ENCODE measurements around the gene CNGA1. TPM values are rescaled to one million over a fixed set of nuclear protein-coding genes. Genes with fewer than 3 reads are reported as not detected.
"Not testable (repeated sequence)": the region's sequence is repeated elsewhere in the genome, so short reads cannot be mapped to it uniquely, and the experiment has no call there.

The CNGA1 gene
- total and polyA plus RNA-seq, 3 donors from 2014 or later = 0.28 to 1.7 (median 0.47) TPM

DNA sequence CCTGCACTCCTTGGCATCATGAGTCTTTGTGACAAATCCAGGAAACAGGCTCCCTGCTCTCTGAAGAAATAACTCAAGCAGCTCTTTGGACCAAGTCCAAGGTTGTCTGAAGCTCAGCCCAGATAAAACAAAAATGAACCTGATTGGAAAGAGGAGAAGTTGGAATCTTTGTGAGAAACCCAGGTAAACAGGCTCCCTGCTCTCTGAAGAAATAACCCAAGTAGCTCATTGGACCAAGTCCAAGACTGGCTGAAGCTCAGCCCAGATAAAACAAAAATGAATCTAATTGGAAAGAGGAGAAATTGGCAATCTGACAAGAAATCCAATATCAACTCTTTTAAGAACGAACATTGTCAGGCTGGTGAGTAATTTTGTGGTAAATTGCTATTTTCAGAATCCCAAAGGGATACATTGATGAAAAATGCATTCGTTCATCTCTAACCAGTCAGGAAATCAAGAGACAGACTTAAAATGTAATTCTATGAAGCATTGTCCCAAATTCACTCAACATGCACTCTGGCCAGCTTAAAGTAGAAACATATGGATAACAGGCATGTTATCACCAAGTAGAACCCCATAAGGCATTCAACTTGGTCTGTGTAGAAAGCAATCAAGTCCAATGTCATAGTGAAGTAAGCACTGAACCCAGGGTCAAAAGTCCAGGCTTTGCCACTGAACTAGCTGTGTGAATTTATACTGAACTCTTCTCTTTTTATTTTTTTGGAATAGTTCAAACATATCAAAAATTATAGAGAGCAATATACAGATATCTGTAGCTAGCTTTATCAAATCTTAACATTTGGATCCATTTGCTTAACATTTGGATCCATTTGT lies 85.3 kb downstream of the CNGA1 start:
- 25 to 30% methylated on average over 2 of the region's 2 CpGs for WGBS, 2 donors
- intact Hi-C loops (cut with DNase I; ENCODE audit: low total_unique reads) = no loop called here
- TF ChIP-seq, protein P1, sequence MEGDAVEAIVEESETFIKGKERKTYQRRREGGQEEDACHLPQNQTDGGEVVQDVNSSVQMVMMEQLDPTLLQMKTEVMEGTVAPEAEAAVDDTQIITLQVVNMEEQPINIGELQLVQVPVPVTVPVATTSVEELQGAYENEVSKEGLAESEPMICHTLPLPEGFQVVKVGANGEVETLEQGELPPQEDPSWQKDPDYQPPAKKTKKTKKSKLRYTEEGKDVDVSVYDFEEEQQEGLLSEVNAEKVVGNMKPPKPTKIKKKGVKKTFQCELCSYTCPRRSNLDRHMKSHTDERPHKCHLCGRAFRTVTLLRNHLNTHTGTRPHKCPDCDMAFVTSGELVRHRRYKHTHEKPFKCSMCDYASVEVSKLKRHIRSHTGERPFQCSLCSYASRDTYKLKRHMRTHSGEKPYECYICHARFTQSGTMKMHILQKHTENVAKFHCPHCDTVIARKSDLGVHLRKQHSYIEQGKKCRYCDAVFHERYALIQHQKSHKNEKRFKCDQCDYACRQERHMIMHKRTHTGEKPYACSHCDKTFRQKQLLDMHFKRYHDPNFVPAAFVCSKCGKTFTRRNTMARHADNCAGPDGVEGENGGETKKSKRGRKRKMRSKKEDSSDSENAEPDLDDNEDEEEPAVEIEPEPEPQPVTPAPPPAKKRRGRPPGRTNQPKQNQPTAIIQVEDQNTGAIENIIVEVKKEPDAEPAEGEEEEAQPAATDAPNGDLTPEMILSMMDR (IDR thresholded peaks at IDR 0.05) = no peak
- TF ChIP-seq POLR2A (IDR thresholded peaks at IDR 0.05) = no peak

DNA sequence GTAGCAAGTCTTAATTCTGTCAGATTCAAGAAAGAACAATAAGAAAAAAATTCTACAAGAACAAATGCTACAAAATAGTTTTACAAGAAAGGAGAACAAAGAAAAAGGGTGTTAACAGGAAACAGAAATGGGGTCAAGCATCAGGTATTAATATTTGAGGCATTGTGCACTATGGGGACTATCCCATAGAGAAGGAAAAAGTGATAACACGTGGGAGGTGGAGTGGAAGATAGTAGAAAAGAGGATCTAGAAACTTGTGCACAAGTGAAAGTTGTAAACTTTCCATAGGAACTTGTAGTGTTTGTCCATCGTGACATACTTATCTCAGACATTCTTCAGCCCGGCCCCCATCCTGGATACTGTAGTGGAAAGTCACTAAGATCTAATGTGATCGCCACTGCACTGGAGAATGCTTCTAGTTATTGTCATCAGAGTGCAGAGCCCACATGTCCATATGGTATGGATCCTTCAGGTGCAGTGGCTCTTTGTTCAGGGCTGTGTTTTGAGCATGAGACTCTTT lies 86.7 kb downstream of the CNGA1 start:
- WGBS, 2 donors = 67 to 77% methylated on average over 4 of the region's 4 CpGs
- no peak for TF ChIP-seq POLR2A (IDR thresholded peaks at IDR 0.05)
- TF ChIP-seq, protein P1 (IDR thresholded peaks at IDR 0.05) = no peak
- intact Hi-C loops (cut with DNase I; ENCODE audit: low total_unique reads) = no loop called here

More for the DNA sequence above, 85.3 kb downstream of the CNGA1 start:
- H3K4me3 ChIP-seq = no peak overlapping the region
- no peak for DNase-seq
- H3K36me3 ChIP-seq (ENCODE audit: low read depth, missing control alignments) = no peaks in the 10 kb centered on the region
- peaks cover 4% of the 10 kb centered on the region for H3K4me1 ChIP-seq
- H3K27ac ChIP-seq = no peak overlapping the region
- no peaks in the 10 kb centered on the region for H3K9me3 ChIP-seq
- H3K27me3 ChIP-seq = no peaks in the 10 kb centered on the region

GRCh38 chr4:47926667-47927258 lies 89.7 kb downstream of the CNGA1 start:
- Histone ChIP-seq H3K27ac (no peak overlapping the region), H3K4me3 (no peak overlapping the region), H3K36me3 (ENCODE audit: low read depth, missing control alignments) (no peaks in the 10 kb centered on the region), H3K27me3 (no peaks in the 10 kb centered on the region), H3K4me1 (peaks cover 4% of the 10 kb centered on the region), H3K9me3 (no peaks in the 10 kb centered on the region)
- DNase-seq = peak; percentile 74
- 8 to 15% methylated on average over 15 of the region's 15 CpGs for WGBS, 2 donors
- intact Hi-C loops (cut with DNase I; ENCODE audit: low total_unique reads) = no loop called here
- no peak for TF ChIP-seq POLR2A (IDR thresholded peaks at IDR 0.05)
- TF ChIP-seq, protein P1 (IDR thresholded peaks at IDR 0.05) = peak in 2 of 3 experiments; percentile 43 to 51

More for the DNA sequence above, 86.7 kb downstream of the CNGA1 start:
- H3K27me3 ChIP-seq = no peaks in the 10 kb centered on the region
- H3K36me3 ChIP-seq (ENCODE audit: low read depth, missing control alignments) = no peaks in the 10 kb centered on the region
- DNase-seq = no peak
- H3K4me3 ChIP-seq = no peak overlapping the region
- no peak overlapping the region for H3K27ac ChIP-seq
- H3K4me1 ChIP-seq = peaks cover 4% of the 10 kb centered on the region
- H3K9me3 ChIP-seq = no peaks in the 10 kb centered on the region

GRCh38 chr4:47923261-47923608 lies 93.2 kb downstream of the CNGA1 start:
- intact Hi-C loops (cut with DNase I; ENCODE audit: low total_unique reads) = not testable (repeated sequence)
- WGBS, 2 donors = 84 to 92% methylated on average over 8 of the region's 8 CpGs

GRCh38 chr4:47922436-47923260 lies 93.8 kb downstream of the CNGA1 start:
- intact Hi-C loops (cut with DNase I; ENCODE audit: low total_unique reads); H3K27ac ChIP-seq; H3K27me3 ChIP-seq; H3K4me3 ChIP-seq; H3K4me1 ChIP-seq; H3K36me3 ChIP-seq (ENCODE audit: low read depth, missing control alignments); DNase-seq; H3K9me3 ChIP-seq: not testable (repeated sequence)
- 74 to 79% methylated on average over 8 to 17 of the region's 17 CpGs for WGBS, 2 donors

More at GRCh38 chr4:47923261-47923608, 93.2 kb downstream of the CNGA1 start:
- not testable (repeated sequence) for DNase-seq; H3K27ac ChIP-seq; H3K4me3 ChIP-seq; H3K36me3 ChIP-seq (ENCODE audit: low read depth, missing control alignments); H3K4me1 ChIP-seq; H3K9me3 ChIP-seq; H3K27me3 ChIP-seq

GRCh38 chr4:47917163-47917562 lies 99.3 kb downstream of the CNGA1 start:
- H3K27ac ChIP-seq; H3K36me3 ChIP-seq (ENCODE audit: low read depth, missing control alignments); H3K4me3 ChIP-seq; H3K4me1 ChIP-seq; H3K9me3 ChIP-seq; DNase-seq; intact Hi-C loops (cut with DNase I; ENCODE audit: low total_unique reads); H3K27me3 ChIP-seq: not testable (repeated sequence)
- 84 to 100% methylated on average over 1 of the region's 1 CpG for WGBS, 2 donors

Data from testis (tissue), 3 donors.